HEK293T (cell line): ENCODE measurements around the gene CREM.

Experiments used
- BHLHE40 ChIP-seq: fragments of 450-650 bp; IDR thresholded peaks from 2 replicates; pipeline ENCODE4 v1.6.1; 2016; ENCODE audit warnings: mild to moderate bottlenecking, moderate library complexity, borderline replicate concordance
- CTBP1 ChIP-seq: fragments of 450-650 bp; IDR thresholded peaks from 2 replicates; pipeline ENCODE4 v1.6.1; 2016; ENCODE audit warnings: borderline replicate concordance
- ELF4 ChIP-seq: fragments of 450-650 bp; IDR thresholded peaks from 2 replicates; pipeline ENCODE4 v1.6.1; 2017; ENCODE audit warnings: antibody characterized with exemption
- L3MBTL2 ChIP-seq: fragments of 450-650 bp; conservative IDR thresholded peaks from 2 replicates; pipeline ENCODE4 v1.6.1; 2016; ENCODE audit warnings: mild to moderate bottlenecking
- LEF1 ChIP-seq: fragments of 450-650 bp; IDR thresholded peaks from 2 replicates; pipeline ENCODE4 v1.6.1; 2017; ENCODE audit warnings: mild to moderate bottlenecking, borderline replicate concordance
- NFRKB ChIP-seq: fragments of 450-650 bp; IDR thresholded peaks from 2 replicates; pipeline ENCODE4 v1.6.1; 2016; ENCODE audit warnings: mild to moderate bottlenecking, moderate library complexity
- SP1 ChIP-seq: fragments of 450-650 bp; IDR thresholded peaks from 2 replicates; pipeline ENCODE4 v1.6.1; 2017
- SUZ12 ChIP-seq: fragments of 450-650 bp; IDR thresholded peaks from 2 replicates; pipeline ENCODE4 v1.6.1; 2016; ENCODE audit warnings: mild to moderate bottlenecking
- TARDBP ChIP-seq: fragments of 450-650 bp; IDR thresholded peaks from 2 replicates; pipeline ENCODE4 v1.6.1; 2016
- ZNF384 ChIP-seq: fragments of 450-650 bp; IDR thresholded peaks from 2 replicates; pipeline ENCODE4 v1.6.1; 2016

GRCh38 chr10:35188954-35189353, 62.3 kb downstream of the CREM start:
- TF ChIP-seq SP1 (no peak), SUZ12 (no peak), CTBP1 (no peak), ZNF384 (no peak), NFRKB (no peak), ELF4 (no peak), BHLHE40 (no peak), L3MBTL2 (no peak), TARDBP (no peak), LEF1 (no peak)
